ENCODE measurements around the gene SLC35B1. TPM values are rescaled to one million over a fixed set of nuclear protein-coding genes. Genes with fewer than 3 reads are reported as not detected.

Gene SLC35B1
- total and polyA plus RNA-seq, 2 donors (not counting 3 experiments of a cell fraction or from before 2014, with no cell fraction given): 87.0 to 142 TPM

GRCh38 chr17:49691086-49691676 lies 16.6 kb downstream of the SLC35B1 start:
- H3K79me2 ChIP-seq (ENCODE audit: control insufficient read depth, insufficient read depth, low read length): no peaks in the 10 kb centered on the region
- H3K9ac ChIP-seq (replicated peaks; ENCODE audit: extremely low read depth, insufficient read depth, low read length): no peak overlapping the region
- CTCF ChIA-PET: interaction anchor here (0.7 to 24.3 kb wide), 17 partner anchors 9 to 305 kb away, joined by 3 to 786 read pairs (median 4); partner anchors contain the start of genes NXPH3 and SPOP
- H3K4me1 ChIP-seq (ENCODE audit: control insufficient read depth, extremely low read depth, insufficient read depth, low read length): peaks cover 44% of the 10 kb centered on the region
- H3K27me3 ChIP-seq (ENCODE audit: control insufficient read depth in 2 of 2, insufficient read depth in 2 of 2, low read length in 2 of 2): no peaks in the 10 kb centered on the region
- H3K4me3 ChIP-seq (replicated peaks in 1 of 3; ENCODE audit: insufficient read depth in 1 of 3, low read depth in 1 of 3, low read length in 3 of 3): no peak overlapping the region
- intact Hi-C loops (cut with micrococcal nuclease) (no loop called here), dilution Hi-C loops (cut with MboI; ENCODE audit: extremely low pct_ligation_motif_present, low sequenced_read_pairs) (no loop called here)
- no peak overlapping the region for H3K4me2 ChIP-seq (ENCODE audit: insufficient read depth, low read length)
- POLR2A ChIA-PET: interaction anchor here (0.6 to 1.0 kb wide), 2 partner anchors 14 kb away, joined by 3 to 10 read pairs; partner anchors contain the start of gene SPOP
- DNase-seq (ENCODE audit: low read depth, low spot score): peak; percentile 71
- peak; percentile 15 for TF ChIP-seq FOS (IDR thresholded peaks at IDR 0.05; ENCODE audit: borderline replicate concordance, insufficient read depth, low read length)
- TF ChIP-seq MYC (IDR thresholded peaks at IDR 0.05; ENCODE audit: low read depth, low read length): no peak
- H3K9me3 ChIP-seq (replicated peaks; ENCODE audit: control insufficient read depth, insufficient read depth, low read length): no peaks in the 10 kb centered on the region
- no peak overlapping the region for H3K27ac ChIP-seq (ENCODE audit: insufficient read depth, low read depth, low read length)
- FAIRE-seq: peak; percentile 62
- TSS peak; percentile 33 for BruUV-seq (replicated peaks)
- no peaks in the 10 kb centered on the region for H4K20me1 ChIP-seq (replicated peaks; ENCODE audit: control insufficient read depth, extremely low read depth, insufficient read depth, low read length)
- no peaks in the 10 kb centered on the region for H3K9me1 ChIP-seq (replicated peaks; ENCODE audit: control insufficient read depth, extremely low read depth, insufficient read depth, low read length)
- H2AFZ ChIP-seq (ENCODE audit: low read depth, low read length): peak overlapping the region; percentile 7
- no peaks in the 10 kb centered on the region for H3K36me3 ChIP-seq (ENCODE audit: control insufficient read depth in 2 of 2, extremely low read depth in 1 of 2, insufficient read depth in 2 of 2, low read length in 2 of 2)

GRCh38 chr17:49690256-49690655 lies 17.5 kb downstream of the SLC35B1 start:
- no peak overlapping the region for H3K4me2 ChIP-seq (ENCODE audit: insufficient read depth, low read length)
- H2AFZ ChIP-seq (ENCODE audit: low read depth, low read length): no peak overlapping the region
- H3K27me3 ChIP-seq (ENCODE audit: control insufficient read depth in 2 of 2, insufficient read depth in 2 of 2, low read length in 2 of 2): no peaks in the 10 kb centered on the region
- no peaks in the 10 kb centered on the region for H3K79me2 ChIP-seq (ENCODE audit: control insufficient read depth, insufficient read depth, low read length)
- no peak for FAIRE-seq
- peaks cover 44% of the 10 kb centered on the region for H3K4me1 ChIP-seq (ENCODE audit: control insufficient read depth, extremely low read depth, insufficient read depth, low read length)
- BruUV-seq (replicated peaks): no TSS peak
- H3K9me3 ChIP-seq (replicated peaks; ENCODE audit: control insufficient read depth, insufficient read depth, low read length): no peaks in the 10 kb centered on the region
- intact Hi-C loops (cut with micrococcal nuclease): no loop called here
- no peak overlapping the region for H3K9ac ChIP-seq (replicated peaks; ENCODE audit: extremely low read depth, insufficient read depth, low read length)
- no peaks in the 10 kb centered on the region for H4K20me1 ChIP-seq (replicated peaks; ENCODE audit: control insufficient read depth, extremely low read depth, insufficient read depth, low read length)
- ChIA-PET CTCF (interaction anchor here (0.7 to 24.3 kb wide), 8 partner anchors 10 to 134 kb away, joined by 3 to 786 read pairs (median 6); partner anchors contain the start of genes NXPH3 and SPOP), POLR2A (no interaction called here)
- no peaks in the 10 kb centered on the region for H3K9me1 ChIP-seq (replicated peaks; ENCODE audit: control insufficient read depth, extremely low read depth, insufficient read depth, low read length)
- dilution Hi-C loops (cut with MboI; ENCODE audit: extremely low pct_ligation_motif_present, low sequenced_read_pairs): no loop called here
- no peak for TF ChIP-seq EZH2 (IDR thresholded peaks at IDR 0.05; ENCODE audit: borderline replicate concordance, low read depth, low read length, severe bottlenecking)
- no peak for TF ChIP-seq MAX (IDR thresholded peaks at IDR 0.05; ENCODE audit: insufficient read depth, insufficient read length)
- no peak for TF ChIP-seq POLR2A (IDR thresholded peaks at IDR 0.05; ENCODE audit: low read depth, low read length)
- no peak for TF ChIP-seq POLR2AphosphoS5 (IDR thresholded peaks at IDR 0.05; ENCODE audit: insufficient read depth, low read depth, low read length)
- TF ChIP-seq JUN (IDR thresholded peaks at IDR 0.05; ENCODE audit: borderline replicate concordance, insufficient read depth, insufficient read length, low read depth): no peak
- TF ChIP-seq GATA2 (IDR thresholded peaks at IDR 0.05; ENCODE audit: insufficient read depth, insufficient read length, low read depth, low read length): no peak
- TF ChIP-seq FOS (IDR thresholded peaks at IDR 0.05; ENCODE audit: borderline replicate concordance, insufficient read depth, low read length): no peak
- no peak for TF ChIP-seq CTCF (IDR thresholded peaks at IDR 0.05; ENCODE audit: extremely low read depth in 1 of 2, insufficient read depth in 1 of 2, low read depth in 1 of 2, low read length in 2 of 2)
- no peak for DNase-seq (ENCODE audit: low read depth, low spot score)
- no peaks in the 10 kb centered on the region for H3K36me3 ChIP-seq (ENCODE audit: control insufficient read depth in 2 of 2, extremely low read depth in 1 of 2, insufficient read depth in 2 of 2, low read length in 2 of 2)
- H3K27ac ChIP-seq (ENCODE audit: insufficient read depth, low read depth, low read length): no peak overlapping the region
- H3K4me3 ChIP-seq (replicated peaks in 1 of 3; ENCODE audit: insufficient read depth in 1 of 3, low read depth in 1 of 3, low read length in 3 of 3): no peak overlapping the region

Measured in endothelial cell of umbilical vein (primary cell).